OCI-LY7 (cell line): Measurements from ENCODE around the gene XPNPEP2. TPM values are rescaled to one million over a fixed set of nuclear protein-coding genes. Genes with fewer than 3 reads are reported as not detected.

Source experiments
- BruUV-seq: library from RNA; stranded (reverse); fragments of 400-500 nt; replicated peaks from 2 replicates; lab custom pipeline; 2021; lab: Mats Ljungman, UMichigan
- CTCF ChIA-PET: fragments of 300-600 bp; sonication (Branson Sonifier 250); formaldehyde crosslinking; loops from one replicate; lab custom pipeline; 2022; ENCODE audit warnings: antibody characterized with exemption; ENCODE audit not compliant: unreplicated experiment; lab: Charles Lee
- POLR2A ChIA-PET: fragments of 300-600 bp; sonication (Branson Sonifier 250); formaldehyde crosslinking; loops from one replicate; lab custom pipeline; 2022; ENCODE audit warnings: antibody characterized with exemption; lab: Charles Lee
- DNase-seq: peaks from one replicate; pipeline ENCODE4 v3.0.0-alpha.2; 2015; ENCODE audit warnings: low spot score
- H2AFZ ChIP-seq: fragments of 200-600 bp; sonication (generic), shearing (Covaris generic); 2 replicates; pipeline ENCODE4 v1.6.1; 2014; ENCODE audit warnings: mild to moderate bottlenecking, antibody characterized with exemption, low read length, moderate library complexity
- H3K27ac ChIP-seq: fragments of 200-600 bp; sonication (generic); 2 replicates; pipeline ENCODE4 v1.5.1; 2014; ENCODE audit warnings: mixed run types, low read depth, mild to moderate bottlenecking, moderate library complexity, low read length, inconsistent platforms; ENCODE audit not compliant: poor library complexity, severe bottlenecking
- H3K36me3 ChIP-seq: fragments of 200-600 bp; sonication (generic); 2 replicates; pipeline ENCODE4 v1.6.1; 2014; ENCODE audit warnings: mild to moderate bottlenecking, antibody characterized with exemption, low read length, moderate library complexity, mixed read lengths; ENCODE audit not compliant: insufficient read depth
- H3K4me1 ChIP-seq: fragments of 200-600 bp; sonication (generic); 2 replicates; pipeline ENCODE4 v1.5.1; 2014; ENCODE audit warnings: mild to moderate bottlenecking, low read length; ENCODE audit not compliant: insufficient read depth, poor library complexity, severe bottlenecking
- H3K4me2 ChIP-seq: fragments of 200-600 bp; sonication (generic); 2 replicates; pipeline ENCODE4 v1.6.1; 2014; ENCODE audit warnings: mild to moderate bottlenecking, low read length
- H3K4me3 ChIP-seq: fragments of 200-600 bp; sonication (generic); 2 replicates; pipeline ENCODE4 v1.5.1; 2014; ENCODE audit warnings: mild to moderate bottlenecking, low read depth, low read length; ENCODE audit not compliant: poor library complexity, severe bottlenecking
- H3K79me2 ChIP-seq: fragments of 200-600 bp; sonication (generic); 2 replicates; pipeline ENCODE4 v1.6.1; 2016; ENCODE audit warnings: low read depth, mild to moderate bottlenecking, low read length, moderate library complexity, mixed read lengths; ENCODE audit not compliant: insufficient read depth
- H3K9me2 ChIP-seq: fragments of 200-600 bp; sonication (generic); 2 replicates; pipeline ENCODE4 v1.6.1; 2016; ENCODE audit warnings: mild to moderate bottlenecking, low read length, mixed read lengths; ENCODE audit not compliant: insufficient read depth
- H3K9me3 ChIP-seq: fragments of 200-600 bp; sonication (generic); 2 replicates; pipeline ENCODE4 v1.6.1; 2014; ENCODE audit warnings: mild to moderate bottlenecking, mixed run types, low read length, mixed read lengths
- H4K20me1 ChIP-seq: fragments of 200-600 bp; sonication (generic); 2 replicates; pipeline ENCODE4 v1.6.1; 2014; ENCODE audit warnings: mild to moderate bottlenecking, antibody characterized with exemption, low read length, moderate library complexity, mixed read lengths; ENCODE audit not compliant: insufficient read depth
- CTCF ChIP-seq: fragments of 200-600 bp; sonication (generic); conservative IDR thresholded peaks from 2 replicates; pipeline ENCODE4 v1.5.1; 2014; ENCODE audit warnings: mild to moderate bottlenecking, antibody characterized with exemption, low read length, moderate library complexity, mixed read lengths
- EZH2phosphoT487 ChIP-seq: fragments of 200-600 bp; sonication (generic); IDR thresholded peaks from 2 replicates; pipeline ENCODE4 v1.6.1; 2018; ENCODE audit warnings: low read depth, borderline replicate concordance, mild to moderate bottlenecking, mixed run types, antibody characterized with exemption, low read length, moderate library complexity, mixed read lengths
- intact Hi-C: fragments of 100-400 bp; cut with micrococcal nuclease; formaldehyde crosslinking; loops from one replicate; pipeline ENCODE4 v1.10.0; 2022; ENCODE audit not compliant: unreplicated experiment
- total RNA-seq, 2 experiments: library from RNA; depleted of rRNA in 1 of 2; stranded (reverse); fragments of >200 nt in 1 of 2; shearing (Covaris generic) in 1 of 2; gene quantifications; 2 replicates each; pipeline ENCODE4 v1.2.3, GENCODE V29; 2014 to 2022

XPNPEP2 gene
- total RNA-seq, 2 experiments from 2014 or later = not detected

GRCh38 chrX:129772796-129773431 lies 34.1 kb downstream of the XPNPEP2 start:
- Histone ChIP-seq H3K4me1 (peaks cover 97% of the 10 kb centered on the region), H3K79me2 (no peaks in the 10 kb centered on the region), H3K9me3 (0 out of 2 replicates have a peak, but pooled peaks cover 4% of the 10 kb centered on the region), H3K27ac (peak overlapping the region; percentile 99), H3K4me2 (peak overlapping the region; percentile 70), H2AFZ (no peak overlapping the region), H4K20me1 (no peaks in the 10 kb centered on the region), H3K4me3 (peak overlapping the region; percentile 21), H3K36me3 (no peaks in the 10 kb centered on the region), H3K9me2 (no peaks in the 10 kb centered on the region)
- ChIA-PET POLR2A (interaction anchor here (1.4 to 7.9 kb wide), 6 partner anchors 10 to 313 kb away, joined by 3 to 126 read pairs (median 10); partner anchors contain the start of gene SASH3), CTCF (interaction anchor here (1.2 to 1.7 kb wide), 3 partner anchors 8 to 18 kb away, joined by 3 to 9 read pairs (median 7); no protein-coding TSS in a partner anchor)
- BruUV-seq = TSS peak; percentile 62
- intact Hi-C loops = loop anchor here (10.0 kb wide), 1 partner anchor 312 kb away; no protein-coding TSS in a partner anchor
- TF ChIP-seq CTCF (peak; percentile 25; the same call in 1 of the 2 replicates), EZH2phosphoT487 (no peak)
- DNase-seq = peak; percentile 92

- Histone ChIP-seq H3K4me3 (no peak overlapping the region), H3K4me1 (peaks cover 97% of the 10 kb centered on the region), H3K9me2 (no peaks in the 10 kb centered on the region), H3K36me3 (no peaks in the 10 kb centered on the region), H3K4me2 (peak overlapping the region; percentile 70), H3K9me3 (0 out of 2 replicates have a peak, but pooled peaks cover 4% of the 10 kb centered on the region), H3K27ac (peak overlapping the region; percentile 99), H4K20me1 (no peaks in the 10 kb centered on the region), H2AFZ (no peak overlapping the region; the same call in 1 of the 2 replicates), H3K79me2 (peaks cover 4% of the 10 kb centered on the region; the same call in 1 of the 2 replicates)
- CTCF ChIA-PET = no interaction called here
- intact Hi-C loops = loop anchor here (10.0 kb wide), 1 partner anchor 311 kb away; no protein-coding TSS in a partner anchor
- no TSS peak for BruUV-seq
- POLR2A ChIA-PET = interaction anchor here (0.6 to 7.9 kb wide), 6 partner anchors 9 to 15 kb away, joined by 3 to 126 read pairs (median 10); partner anchors contain the start of gene SASH3
- no peak for DNase-seq
- no peak for TF ChIP-seq CTCF
- no peak for TF ChIP-seq EZH2phosphoT487
Observed at GRCh38 chrX:129773649-129774458, 35.1 kb downstream of the XPNPEP2 start.
